Measurements from ENCODE around the gene CC2D1B.

The CC2D1B gene

GRCh38 chr1:52358851-52359497 lies 7.0 kb downstream of the CC2D1B start:
- no peak for DNase-seq

GRCh38 chr1:52357397-52357796 lies 8.6 kb downstream of the CC2D1B start:
- no peak for DNase-seq

- DNase-seq, result no peak
These were observed 9.1 kb downstream of the CC2D1B start for GRCh38 chr1:52356818-52357355.

- no peak for DNase-seq
These were observed 10.0 kb downstream of the CC2D1B start for GRCh38 chr1:52355847-52356505.

GRCh38 chr1:52355436-52355835 lies 10.6 kb downstream of the CC2D1B start:
- DNase-seq, result no peak

- no peak for DNase-seq
These were observed 13.3 kb downstream of the CC2D1B start for GRCh38 chr1:52352690-52353089.

- DNase-seq, result no peak
These were observed 17.2 kb downstream of the CC2D1B start for GRCh38 chr1:52348704-52349300.

GRCh38 chr1:52346653-52347052 lies 19.4 kb downstream of the CC2D1B start:
- no peak for DNase-seq

GRCh38 chr1:52345252-52345651 lies 20.8 kb downstream of the CC2D1B start:
- no peak for DNase-seq

- DNase-seq, result no peak
These were observed 22.0 kb downstream of the CC2D1B start for GRCh38 chr1:52343979-52344378.

- no peak for DNase-seq
These were observed 24.2 kb downstream of the CC2D1B start for GRCh38 chr1:52341655-52342260.

GRCh38 chr1:52337439-52337838 lies 28.6 kb downstream of the CC2D1B start:
- DNase-seq, result no peak

GRCh38 chr1:52334906-52335528 lies 31.0 kb downstream of the CC2D1B start:
- DNase-seq, result no peak

GRCh38 chr1:52332411-52332810 lies 33.6 kb downstream of the CC2D1B start:
- DNase-seq, result no peak

- no peak for DNase-seq
These were observed 37.4 kb downstream of the CC2D1B start for GRCh38 chr1:52328615-52329014.

- no peak for DNase-seq
These were observed 40.2 kb downstream of the CC2D1B start for GRCh38 chr1:52325786-52326185.

GRCh38 chr1:52323731-52324130 lies 42.3 kb downstream of the CC2D1B start:
- DNase-seq, result no peak

GRCh38 chr1:52321061-52321460 lies 44.9 kb downstream of the CC2D1B start:
- no peak for DNase-seq

- DNase-seq, result no peak
These were observed 59.6 kb downstream of the CC2D1B start for GRCh38 chr1:52306227-52307006.

- no peak for DNase-seq
These were observed 60.4 kb downstream of the CC2D1B start for GRCh38 chr1:52305417-52306226.

All from bone marrow (tissue), 2 donors.